22Rv1 (cell line): Measurements from ENCODE around the gene FNIP1.
"Not testable (repeated sequence)": the region's sequence is repeated elsewhere in the genome, so short reads cannot be mapped to it uniquely, and the experiment has no call there.

Experiments
- H3K27ac ChIP-seq: fragments of 450-650 bp; 2 replicates; pipeline ENCODE4 v1.5.1; 2017
- ZFX ChIP-seq: fragments of 450-650 bp; IDR thresholded peaks from 2 replicates; pipeline ENCODE4 v1.6.1; 2017; ENCODE audit warnings: antibody characterized with exemption, borderline replicate concordance
- TF ChIP-seq, protein P1 (sequence below): fragments of 450-650 bp; IDR thresholded peaks from 2 replicates; pipeline ENCODE4 v1.5.1; 2017; ENCODE audit warnings: mild to moderate bottlenecking

FNIP1 gene

DNA sequence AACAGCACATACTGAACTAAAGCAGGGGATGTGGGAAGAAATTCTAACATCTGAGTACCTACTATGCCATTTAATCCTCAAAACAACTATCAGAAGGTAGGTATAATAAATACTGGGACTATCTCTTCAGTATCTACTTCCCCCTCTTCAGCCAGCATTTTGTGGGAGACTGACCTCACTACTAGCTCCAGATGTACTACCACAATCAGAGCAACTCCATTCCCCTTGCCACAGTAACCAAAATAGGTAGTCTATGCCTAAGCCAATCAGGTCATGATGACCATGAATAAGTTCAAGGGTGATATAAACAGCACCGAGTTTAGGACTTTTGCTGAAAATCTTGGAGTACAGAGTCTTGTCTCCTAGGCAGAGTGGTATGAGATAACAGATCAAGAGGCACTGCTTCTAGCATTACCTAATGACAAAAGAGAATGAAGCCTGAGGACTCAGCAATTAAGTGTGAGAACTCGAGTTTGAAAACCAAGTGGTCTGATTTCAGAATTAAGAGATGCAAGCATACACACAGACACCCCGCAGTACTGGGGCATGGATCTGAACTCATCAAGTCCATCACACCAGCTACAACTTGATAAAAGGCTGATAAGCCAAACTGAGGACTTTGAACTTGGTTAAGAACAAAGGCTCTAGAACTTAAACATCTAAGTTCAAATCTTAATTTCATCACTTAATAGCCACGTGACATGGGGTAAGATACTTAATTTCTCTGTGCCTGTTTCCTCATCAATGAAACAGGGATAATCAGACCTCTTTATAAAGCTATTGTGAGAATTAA, 9.7 kb downstream of the FNIP1 start:
- TF ChIP-seq, protein P1, sequence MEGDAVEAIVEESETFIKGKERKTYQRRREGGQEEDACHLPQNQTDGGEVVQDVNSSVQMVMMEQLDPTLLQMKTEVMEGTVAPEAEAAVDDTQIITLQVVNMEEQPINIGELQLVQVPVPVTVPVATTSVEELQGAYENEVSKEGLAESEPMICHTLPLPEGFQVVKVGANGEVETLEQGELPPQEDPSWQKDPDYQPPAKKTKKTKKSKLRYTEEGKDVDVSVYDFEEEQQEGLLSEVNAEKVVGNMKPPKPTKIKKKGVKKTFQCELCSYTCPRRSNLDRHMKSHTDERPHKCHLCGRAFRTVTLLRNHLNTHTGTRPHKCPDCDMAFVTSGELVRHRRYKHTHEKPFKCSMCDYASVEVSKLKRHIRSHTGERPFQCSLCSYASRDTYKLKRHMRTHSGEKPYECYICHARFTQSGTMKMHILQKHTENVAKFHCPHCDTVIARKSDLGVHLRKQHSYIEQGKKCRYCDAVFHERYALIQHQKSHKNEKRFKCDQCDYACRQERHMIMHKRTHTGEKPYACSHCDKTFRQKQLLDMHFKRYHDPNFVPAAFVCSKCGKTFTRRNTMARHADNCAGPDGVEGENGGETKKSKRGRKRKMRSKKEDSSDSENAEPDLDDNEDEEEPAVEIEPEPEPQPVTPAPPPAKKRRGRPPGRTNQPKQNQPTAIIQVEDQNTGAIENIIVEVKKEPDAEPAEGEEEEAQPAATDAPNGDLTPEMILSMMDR, result no peak
- no peak for TF ChIP-seq ZFX
- H3K27ac ChIP-seq, result no peak overlapping the region

GRCh38 chr5:131786036-131786435, 10.8 kb downstream of the FNIP1 start:
- H3K27ac ChIP-seq, result no peak overlapping the region
- TF ChIP-seq, protein P1, result no peak
- TF ChIP-seq ZFX, result no peak

GRCh38 chr5:131783874-131784273, 12.9 kb downstream of the FNIP1 start:
- TF ChIP-seq, protein P1, result no peak
- no peak for TF ChIP-seq ZFX
- no peak overlapping the region for H3K27ac ChIP-seq

GRCh38 chr5:131783357-131783756, 13.5 kb downstream of the FNIP1 start:
- H3K27ac ChIP-seq, result no peak overlapping the region
- TF ChIP-seq, protein P1, result no peak
- TF ChIP-seq ZFX, result no peak

DNA sequence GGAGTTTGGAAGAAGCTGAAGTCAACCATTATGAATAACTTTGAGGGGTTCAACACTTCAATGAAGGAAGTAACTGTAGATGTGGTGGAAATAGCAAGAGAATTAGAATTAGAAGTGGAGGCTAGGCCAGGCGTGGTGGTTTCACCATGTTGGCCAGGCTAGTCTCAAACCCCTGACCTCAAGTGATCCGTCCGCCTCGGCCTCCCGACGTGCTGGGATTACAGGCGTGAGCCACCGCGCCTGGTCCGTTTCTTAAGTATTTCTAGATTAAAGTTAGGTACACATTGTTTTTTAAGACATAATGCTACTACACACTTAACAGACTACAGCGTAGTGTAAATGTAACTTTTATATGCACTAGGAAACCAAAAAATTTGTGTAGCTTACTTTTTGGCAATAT, 14.1 kb downstream of the FNIP1 start:
- H3K27ac ChIP-seq, result no peak overlapping the region
- TF ChIP-seq, protein P1, result no peak
- no peak for TF ChIP-seq ZFX

- H3K27ac ChIP-seq, result not testable (repeated sequence)
These were observed 18.7 kb downstream of the FNIP1 start for GRCh38 chr5:131778141-131778540.

DNA sequence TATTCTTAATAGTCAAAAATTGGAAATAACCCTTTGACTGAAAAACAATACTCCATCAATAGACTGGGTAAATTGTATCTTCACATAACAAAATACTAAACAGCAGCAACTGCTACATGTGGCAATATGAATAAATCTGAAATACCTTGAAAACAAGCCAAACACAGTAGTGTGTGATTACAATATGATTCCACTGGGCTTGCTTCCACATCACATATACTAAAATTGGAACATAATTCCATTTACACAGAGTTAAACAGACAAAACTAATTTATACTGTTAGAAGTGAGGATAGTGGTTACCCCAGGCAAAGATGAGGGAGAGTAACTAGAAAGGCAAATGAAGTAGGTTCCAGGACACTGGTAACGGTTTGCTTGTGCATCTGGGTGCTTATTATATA, 20.4 kb downstream of the FNIP1 start:
- peak overlapping the region; percentile 84 for H3K27ac ChIP-seq
- TF ChIP-seq, protein P1, result no peak
- no peak for TF ChIP-seq ZFX
